ENCODE results near the gene DIPK1B. TPM values are rescaled to one million over a fixed set of nuclear protein-coding genes. Genes with fewer than 3 reads are reported as not detected.

Gene DIPK1B
- total and polyA plus RNA-seq, 3 donors from 2014 or later, result 23.3 to 36.2 (median 28.7) TPM

DNA sequence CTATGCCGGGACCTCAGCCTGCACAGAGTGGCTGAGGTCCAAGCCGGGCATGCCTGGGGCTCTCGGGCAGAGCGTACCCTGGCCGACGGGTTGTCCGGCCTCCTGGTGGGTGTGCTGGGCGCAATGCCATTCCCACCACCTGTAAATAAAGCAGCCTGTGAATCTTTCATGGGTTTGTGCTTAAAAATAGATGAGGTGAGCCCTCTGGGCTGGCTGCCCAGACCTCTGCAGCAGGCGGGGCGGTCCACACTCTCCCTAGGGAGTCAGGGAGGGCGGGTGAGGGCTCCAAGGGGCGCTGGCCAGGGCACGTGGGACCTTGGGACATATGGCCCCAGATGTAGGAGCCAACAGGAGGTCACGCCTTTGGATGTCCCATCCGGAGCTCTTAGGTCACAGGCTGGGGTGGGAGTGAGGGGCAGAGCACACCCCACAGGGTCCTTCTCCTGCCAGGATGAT, 21.5 kb upstream of the DIPK1B start:
- TF ChIP-seq, protein P1, sequence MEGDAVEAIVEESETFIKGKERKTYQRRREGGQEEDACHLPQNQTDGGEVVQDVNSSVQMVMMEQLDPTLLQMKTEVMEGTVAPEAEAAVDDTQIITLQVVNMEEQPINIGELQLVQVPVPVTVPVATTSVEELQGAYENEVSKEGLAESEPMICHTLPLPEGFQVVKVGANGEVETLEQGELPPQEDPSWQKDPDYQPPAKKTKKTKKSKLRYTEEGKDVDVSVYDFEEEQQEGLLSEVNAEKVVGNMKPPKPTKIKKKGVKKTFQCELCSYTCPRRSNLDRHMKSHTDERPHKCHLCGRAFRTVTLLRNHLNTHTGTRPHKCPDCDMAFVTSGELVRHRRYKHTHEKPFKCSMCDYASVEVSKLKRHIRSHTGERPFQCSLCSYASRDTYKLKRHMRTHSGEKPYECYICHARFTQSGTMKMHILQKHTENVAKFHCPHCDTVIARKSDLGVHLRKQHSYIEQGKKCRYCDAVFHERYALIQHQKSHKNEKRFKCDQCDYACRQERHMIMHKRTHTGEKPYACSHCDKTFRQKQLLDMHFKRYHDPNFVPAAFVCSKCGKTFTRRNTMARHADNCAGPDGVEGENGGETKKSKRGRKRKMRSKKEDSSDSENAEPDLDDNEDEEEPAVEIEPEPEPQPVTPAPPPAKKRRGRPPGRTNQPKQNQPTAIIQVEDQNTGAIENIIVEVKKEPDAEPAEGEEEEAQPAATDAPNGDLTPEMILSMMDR (IDR thresholded peaks at IDR 0.05), result no peak
- Histone ChIP-seq H3K4me3 (no peak overlapping the region), H3K27me3 (no peaks in the 10 kb centered on the region), H3K4me1 (peaks cover 16% of the 10 kb centered on the region), H3K36me3 (ENCODE audit: low read depth, missing control alignments) (no peaks in the 10 kb centered on the region), H3K27ac (no peak overlapping the region), H3K9me3 (no peaks in the 10 kb centered on the region)
- 44 to 82% methylated on average over 8 to 15 of the region's 15 CpGs for WGBS, 2 donors
- DNase-seq, result no peak
- intact Hi-C loops (cut with DNase I; ENCODE audit: low total_unique reads), result no loop called here

DNA sequence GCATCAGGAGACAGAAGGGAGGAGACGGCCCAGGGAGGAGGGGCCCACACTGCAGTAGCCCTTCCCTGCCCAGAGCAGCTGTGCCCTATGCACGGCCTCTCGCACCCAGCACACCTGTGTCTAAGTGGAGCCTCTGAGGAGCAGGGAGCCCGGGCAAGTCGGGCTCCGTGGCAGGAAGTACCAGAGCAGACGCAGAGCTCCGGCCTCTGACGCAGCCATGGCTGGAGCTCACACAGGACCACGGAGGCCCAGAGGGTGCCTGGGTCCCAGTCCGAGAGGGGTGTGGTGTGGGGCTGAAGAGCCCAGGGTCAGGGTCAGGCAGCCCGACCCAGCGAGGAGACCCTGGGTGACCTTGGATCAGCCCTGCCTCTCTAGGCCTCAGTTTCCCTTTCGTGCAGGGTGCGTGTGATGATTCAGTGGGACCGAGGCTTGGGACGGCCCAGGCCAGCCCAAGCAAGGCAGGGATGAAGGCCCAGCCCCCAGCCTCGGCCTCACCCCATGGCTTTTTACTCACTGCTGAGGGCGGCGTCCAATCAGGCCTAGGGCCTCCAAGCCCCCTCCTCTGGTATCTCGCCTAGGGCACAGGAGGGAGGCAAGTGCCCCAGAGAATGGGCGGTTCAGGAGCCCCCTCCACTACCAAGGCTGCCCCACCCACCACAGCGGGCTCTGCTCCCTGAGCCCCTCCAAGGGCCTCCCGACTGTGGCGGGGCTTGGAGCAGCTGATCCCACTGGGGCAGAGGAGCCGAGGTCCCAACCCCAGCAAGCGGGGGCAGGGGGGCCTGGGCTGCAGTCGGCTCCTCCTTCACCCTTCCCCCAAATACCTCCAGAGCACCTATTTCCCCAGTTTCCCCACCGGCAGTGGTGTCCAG, 20.8 kb upstream of the DIPK1B start:
- no peaks in the 10 kb centered on the region for H3K9me3 ChIP-seq
- WGBS, 2 donors, result 81 to 93% methylated on average over 18 to 29 of the region's 29 CpGs
- peaks cover 8% of the 10 kb centered on the region for H3K4me1 ChIP-seq
- no peak for TF ChIP-seq POLR2A (IDR thresholded peaks at IDR 0.05)
- TF ChIP-seq, protein P1 (IDR thresholded peaks at IDR 0.05), result no peak
- intact Hi-C loops (cut with DNase I; ENCODE audit: low total_unique reads), result no loop called here
- no peak overlapping the region for H3K4me3 ChIP-seq
- H3K27me3 ChIP-seq, result no peaks in the 10 kb centered on the region
- no peak overlapping the region for H3K27ac ChIP-seq
- H3K36me3 ChIP-seq (ENCODE audit: low read depth, missing control alignments), result no peaks in the 10 kb centered on the region
- no peak for DNase-seq

DNA sequence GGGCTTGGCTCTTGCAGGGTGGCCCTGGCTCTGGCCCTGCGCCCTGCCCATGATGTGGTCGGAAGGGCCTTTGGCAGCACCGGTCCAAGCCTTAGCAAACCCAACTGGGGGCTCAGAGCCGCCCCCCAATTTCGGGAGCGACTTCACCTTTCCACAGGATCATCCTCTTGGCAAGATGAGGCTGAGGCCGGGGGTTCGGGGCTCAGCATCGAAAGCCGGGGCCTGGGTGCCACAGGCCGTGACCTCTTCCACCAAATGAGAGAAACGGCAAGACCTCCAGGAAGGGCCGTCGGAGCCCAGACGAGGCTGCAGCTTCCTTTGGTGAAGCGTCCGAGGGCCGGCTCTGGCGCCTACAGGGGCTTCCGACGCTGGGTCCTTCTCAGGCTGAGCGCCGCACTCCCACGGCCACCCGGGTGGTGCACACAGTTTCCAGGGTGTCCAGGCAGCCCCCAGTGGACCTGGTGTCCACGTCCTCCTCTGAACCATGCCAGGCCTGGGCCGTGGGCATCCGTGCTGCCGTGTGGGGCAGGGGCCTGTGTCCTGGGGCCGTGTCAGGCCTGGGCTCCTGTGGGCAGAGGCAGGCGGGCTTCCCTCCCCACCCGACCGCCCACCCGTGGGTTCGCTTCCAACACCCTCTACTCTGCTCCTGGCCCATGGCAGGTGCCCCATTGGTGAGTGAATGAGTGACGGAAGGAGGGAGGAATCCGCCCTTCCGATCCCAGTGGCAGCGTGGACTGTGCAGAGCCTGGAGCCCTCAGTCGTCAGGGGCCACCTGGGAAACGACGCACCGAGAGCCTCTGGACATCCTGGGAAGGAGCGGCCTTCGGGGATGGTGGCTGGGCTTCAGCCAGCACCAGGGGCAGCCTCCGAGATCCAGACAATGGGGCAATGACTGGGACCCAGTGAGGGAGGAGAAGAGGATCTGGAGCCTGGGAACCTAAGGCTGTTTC, 19.9 kb upstream of the DIPK1B start:
- peaks cover 6% of the 10 kb centered on the region for H3K4me1 ChIP-seq
- H3K27ac ChIP-seq, result no peak overlapping the region
- no peak overlapping the region for H3K4me3 ChIP-seq
- no peaks in the 10 kb centered on the region for H3K27me3 ChIP-seq
- intact Hi-C loops (cut with DNase I; ENCODE audit: low total_unique reads), result no loop called here
- no peaks in the 10 kb centered on the region for H3K36me3 ChIP-seq (ENCODE audit: low read depth, missing control alignments)
- no peak for DNase-seq
- WGBS, 2 donors, result 89 to 90% methylated on average over 28 to 46 of the region's 46 CpGs
- TF ChIP-seq POLR2A (IDR thresholded peaks at IDR 0.05), result no peak
- TF ChIP-seq, protein P1 (IDR thresholded peaks at IDR 0.05), result no peak
- no peaks in the 10 kb centered on the region for H3K9me3 ChIP-seq

DNA sequence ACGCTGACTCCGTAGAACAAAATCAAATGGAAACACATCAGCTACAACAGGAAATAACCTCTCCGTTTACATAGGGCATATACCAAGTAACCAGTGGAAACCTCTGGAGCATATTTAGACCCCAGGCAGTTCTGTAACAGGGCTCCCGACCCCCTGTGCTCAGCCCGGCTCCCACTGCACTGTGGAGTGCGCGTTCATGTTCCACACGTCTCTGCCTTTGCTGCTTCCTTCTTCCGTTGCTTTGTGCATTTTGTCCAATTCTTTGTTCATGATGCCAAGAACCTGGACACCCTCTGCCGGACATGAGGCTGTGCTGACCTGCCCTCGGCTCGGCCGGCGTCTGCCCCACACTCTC, 19.3 kb upstream of the DIPK1B start:
- no peaks in the 10 kb centered on the region for H3K36me3 ChIP-seq (ENCODE audit: low read depth, missing control alignments)
- intact Hi-C loops (cut with DNase I; ENCODE audit: low total_unique reads), result no loop called here
- no peak for DNase-seq
- H3K4me3 ChIP-seq, result no peak overlapping the region
- peaks cover under 1% of the 10 kb centered on the region for H3K4me1 ChIP-seq
- no peaks in the 10 kb centered on the region for H3K27me3 ChIP-seq
- TF ChIP-seq, protein P1 (IDR thresholded peaks at IDR 0.05), result no peak
- TF ChIP-seq POLR2A (IDR thresholded peaks at IDR 0.05), result no peak
- WGBS, 2 donors, result 57 to 68% methylated on average over 14 of the region's 14 CpGs
- no peaks in the 10 kb centered on the region for H3K9me3 ChIP-seq
- no peak overlapping the region for H3K27ac ChIP-seq
